Skeletal muscle cell (primary cell): ENCODE results near the gene CCDC3.
"Not testable (repeated sequence)": the region's sequence is repeated elsewhere in the genome, so short reads cannot be mapped to it uniquely, and the experiment has no call there.

Source experiments
- DNase-seq: peaks from one replicate; pipeline ENCODE4 v3.0.0-alpha.2; 2010; ENCODE audit warnings: low read depth
- H3K4me3 ChIP-seq: 2 replicates; pipeline ENCODE4 v1.5.1; 2011; ENCODE audit warnings: low read depth, mild to moderate bottlenecking, control low read depth, low read length, moderate library complexity

CCDC3 gene

GRCh38 chr10:13003004-13003403 is 1.5 kb upstream of the CCDC3 start:
- H3K4me3 ChIP-seq = no peak overlapping the region
- no peak for DNase-seq

DNA sequence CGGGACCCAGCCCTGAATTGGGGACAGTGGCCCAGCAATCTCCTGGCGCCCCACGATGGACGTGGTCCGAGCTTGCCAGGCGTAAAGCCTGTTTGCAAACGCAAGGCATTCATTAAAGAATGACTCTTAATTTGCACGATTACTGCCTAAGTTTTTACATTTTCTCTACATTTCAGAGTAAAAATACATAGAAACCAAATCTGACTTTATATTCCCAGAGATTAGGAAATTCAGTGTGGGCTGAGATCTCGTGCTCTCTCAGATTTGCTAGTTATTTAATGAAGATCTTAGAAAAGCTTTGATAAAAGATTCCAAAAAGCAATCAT is 337 bp upstream of the CCDC3 start:
- no peak for DNase-seq
- peak overlapping the region; percentile 13 for H3K4me3 ChIP-seq

DNA sequence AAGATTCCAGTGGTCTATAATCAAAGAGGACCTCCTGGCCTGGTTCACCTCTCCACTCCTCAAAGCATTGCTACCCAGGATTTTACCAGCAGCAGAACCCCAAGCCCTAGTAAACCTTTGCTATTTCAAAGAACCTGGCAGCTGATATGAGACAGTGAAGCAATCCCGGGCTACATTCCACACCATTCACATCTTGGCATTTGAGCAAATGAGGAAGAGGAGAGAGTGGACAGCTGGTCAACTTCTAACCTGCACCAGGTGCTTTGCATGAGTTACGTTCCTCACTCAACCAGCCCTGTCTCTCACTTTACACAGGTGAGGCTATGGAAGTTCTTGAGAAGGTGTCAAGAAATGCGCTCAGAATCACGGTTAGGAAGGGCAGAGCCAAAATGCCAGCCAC is 1.1 kb downstream of the CCDC3 start:
- DNase-seq = no peak

GRCh38 chr10:12999849-13000248 is 1.7 kb downstream of the CCDC3 start:
- H3K4me3 ChIP-seq = no peak overlapping the region

More for the DNA sequence above, 1.1 kb downstream of the CCDC3 start:
- no peak overlapping the region for H3K4me3 ChIP-seq

GRCh38 chr10:12995425-12995861 is 6.1 kb downstream of the CCDC3 start:
- no peak overlapping the region for H3K4me3 ChIP-seq
- no peak for DNase-seq

More at GRCh38 chr10:12999849-13000248, 1.7 kb downstream of the CCDC3 start:
- DNase-seq = no peak

DNA sequence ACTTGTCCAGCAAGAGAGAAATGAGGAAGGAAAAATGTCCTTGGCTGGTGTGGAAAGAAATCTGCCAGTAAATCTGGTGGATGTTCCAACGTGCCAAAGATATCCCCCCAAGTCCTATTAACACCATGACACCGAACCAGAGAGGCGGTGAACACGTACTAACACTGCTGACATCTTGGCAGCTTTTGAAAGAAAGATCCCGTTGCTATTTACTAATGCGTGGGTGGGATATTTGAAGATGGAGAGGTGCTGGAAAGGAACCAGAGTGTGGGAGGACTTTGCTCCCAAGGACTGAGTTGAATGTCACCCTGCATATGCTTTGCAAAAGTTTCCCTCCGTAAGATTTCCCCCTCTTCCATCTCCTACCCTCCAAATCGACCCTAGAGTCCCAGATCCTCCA is 7.9 kb downstream of the CCDC3 start:
- DNase-seq = no peak
- no peak overlapping the region for H3K4me3 ChIP-seq

- DNase-seq = no peak
- no peak overlapping the region for H3K4me3 ChIP-seq
Observed at GRCh38 chr10:12985347-12985746, 16.2 kb downstream of the CCDC3 start.

- no peak for DNase-seq
- no peak overlapping the region for H3K4me3 ChIP-seq
Observed at GRCh38 chr10:12984165-12984747, 17.3 kb downstream of the CCDC3 start.

DNA sequence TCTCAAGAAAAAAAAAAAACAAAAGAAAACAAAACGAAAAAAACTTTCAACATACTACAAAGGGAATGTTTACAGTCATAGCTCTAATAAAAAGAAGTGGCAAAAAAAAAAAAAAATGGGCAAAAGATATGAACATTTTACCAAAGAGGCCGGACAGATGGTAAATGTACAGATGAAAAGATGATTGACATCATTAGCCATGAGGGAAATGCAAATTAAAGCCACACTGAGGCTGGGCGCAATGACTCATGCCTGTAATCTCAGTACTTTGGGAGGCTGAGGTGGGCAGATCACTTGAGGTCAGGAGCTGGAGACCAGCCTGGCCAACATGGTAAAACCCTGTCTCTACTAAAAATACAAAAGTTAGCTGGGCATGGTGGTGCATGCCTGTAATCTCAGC is 17.9 kb downstream of the CCDC3 start:
- H3K4me3 ChIP-seq, DNase-seq: not testable (repeated sequence)

GRCh38 chr10:12981570-12981969 is 19.9 kb downstream of the CCDC3 start:
- H3K4me3 ChIP-seq = no peak overlapping the region
- DNase-seq = no peak

GRCh38 chr10:12980713-12981306 is 20.7 kb downstream of the CCDC3 start:
- no peak overlapping the region for H3K4me3 ChIP-seq
- no peak for DNase-seq

GRCh38 chr10:12980102-12980661 is 21.3 kb downstream of the CCDC3 start:
- no peak for DNase-seq
- no peak overlapping the region for H3K4me3 ChIP-seq

- H3K4me3 ChIP-seq = no peak overlapping the region
- no peak for DNase-seq
Observed at GRCh38 chr10:12978891-12979290, 22.6 kb downstream of the CCDC3 start.

GRCh38 chr10:12975906-12976305 is 25.6 kb downstream of the CCDC3 start:
- no peak for DNase-seq
- no peak overlapping the region for H3K4me3 ChIP-seq

DNA sequence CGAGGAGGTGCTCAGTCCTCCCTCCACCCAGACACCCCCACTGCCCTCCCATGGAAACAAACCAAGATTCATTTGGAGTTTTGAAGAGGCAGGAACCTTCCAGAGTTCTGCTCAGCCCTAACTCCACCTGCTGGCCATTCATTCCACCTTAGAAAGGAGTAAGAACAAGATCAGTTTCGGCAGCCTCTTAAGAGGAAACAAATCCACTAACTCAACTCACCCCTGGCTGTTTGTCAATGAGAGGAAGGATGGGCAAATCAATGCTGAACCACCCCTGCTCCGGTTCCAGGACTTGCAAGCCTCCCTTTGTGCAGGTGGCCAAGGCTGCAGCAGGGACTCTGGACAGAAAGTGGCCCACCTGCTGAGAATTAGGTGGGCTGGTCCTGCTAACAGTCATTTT is 26.2 kb downstream of the CCDC3 start:
- no peak overlapping the region for H3K4me3 ChIP-seq
- no peak for DNase-seq

DNA sequence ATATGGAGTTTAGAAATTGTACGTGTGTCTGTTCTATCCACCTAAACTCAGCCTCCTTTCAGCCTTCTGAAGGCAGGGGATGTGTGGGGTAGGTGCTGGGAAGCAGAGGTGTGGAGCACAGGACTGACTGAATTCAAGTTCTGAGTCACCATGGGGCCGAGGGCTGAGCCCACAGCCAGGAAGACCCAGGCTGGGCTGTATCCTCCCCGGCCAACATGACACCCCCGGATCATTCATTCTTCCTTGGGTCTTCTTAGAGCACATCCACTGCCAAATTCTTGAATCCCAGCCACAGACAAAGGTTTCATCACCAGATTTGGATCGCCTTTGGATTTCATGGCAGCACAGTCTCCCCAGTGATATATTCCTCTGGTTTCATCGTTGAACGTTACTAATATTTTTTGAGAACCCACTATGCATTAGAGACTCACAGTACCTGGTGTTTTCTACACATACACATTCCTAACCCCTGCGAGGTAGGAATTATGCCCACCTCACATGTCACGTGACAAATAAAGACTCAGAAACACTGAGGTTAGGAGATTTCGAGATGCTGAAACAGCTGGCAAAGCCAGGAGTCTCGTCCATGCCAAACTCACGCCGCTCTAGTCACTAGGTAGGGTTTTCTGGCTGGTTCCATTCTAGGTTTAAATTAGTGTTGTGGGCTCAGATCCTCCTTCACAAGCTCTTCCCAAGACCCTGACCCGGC is 26.9 kb downstream of the CCDC3 start:
- no peak for DNase-seq
- H3K4me3 ChIP-seq = no peak overlapping the region

- no peak for DNase-seq
Observed at GRCh38 chr10:12974078-12974477, 27.4 kb downstream of the CCDC3 start.

GRCh38 chr10:12973149-12973718 is 28.3 kb downstream of the CCDC3 start:
- DNase-seq = no peak
- no peak overlapping the region for H3K4me3 ChIP-seq

More at GRCh38 chr10:12974078-12974477, 27.4 kb downstream of the CCDC3 start:
- no peak overlapping the region for H3K4me3 ChIP-seq

- H3K4me3 ChIP-seq = no peak overlapping the region
- no peak for DNase-seq
Observed at GRCh38 chr10:12972146-12972545, 29.4 kb downstream of the CCDC3 start.

DNA sequence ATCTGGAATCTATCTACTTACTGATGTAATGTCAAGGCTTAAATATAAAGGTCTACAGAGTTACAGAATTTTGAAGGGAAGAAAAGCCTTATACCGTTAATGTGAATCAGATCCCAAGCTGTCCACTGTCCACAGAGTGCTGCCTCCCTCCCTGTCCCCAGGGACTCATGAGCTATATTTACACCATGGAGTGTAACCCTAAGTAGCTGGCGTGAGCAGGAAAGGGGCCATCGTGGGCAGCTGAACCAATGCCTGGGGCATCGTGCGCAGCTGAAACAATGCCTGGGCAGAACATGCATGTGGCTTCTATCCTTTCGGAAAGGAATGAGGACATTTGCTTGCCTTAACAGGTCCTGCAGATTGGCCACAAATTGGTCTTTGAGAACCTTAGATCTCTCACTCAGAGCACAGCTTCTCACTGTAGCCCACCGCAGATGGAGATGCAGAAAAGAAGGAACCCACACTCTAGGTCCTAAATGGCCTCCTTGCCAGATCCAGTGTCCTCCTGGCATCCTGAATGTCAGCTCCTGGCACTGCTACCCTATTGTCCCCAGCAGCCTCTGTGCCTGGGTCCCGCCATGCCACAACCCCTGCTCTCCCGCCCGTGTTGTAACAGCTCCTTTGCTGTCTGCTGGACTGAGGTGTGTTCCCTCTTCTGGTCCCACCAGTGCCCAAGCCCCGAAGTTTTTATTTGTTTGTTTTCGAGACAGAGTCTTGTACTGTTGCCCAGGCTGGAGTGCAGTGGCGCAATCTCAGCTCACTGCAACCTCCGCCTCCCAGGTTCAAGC is 30.3 kb downstream of the CCDC3 start:
- DNase-seq = no peak
- no peak overlapping the region for H3K4me3 ChIP-seq
